HCT116 (cell line): ENCODE results near the gene KDM3B. TPM values are rescaled to one million over a fixed set of nuclear protein-coding genes. Genes with fewer than 3 reads are reported as not detected.

Source experiments
- ATAC-seq: fragments of 200-7000 bp; cut with Tn5 transposase; 2 replicates; pipeline ENCODE4 v1.9.1; 2020; ENCODE audit warnings: mild to moderate bottlenecking, moderate library complexity
- BruUV-seq: library from RNA; stranded (reverse); fragments of 400-500 nt; replicated peaks from 2 replicates; lab custom pipeline; 2021; lab: Mats Ljungman, UMichigan
- CTCF ChIA-PET: fragments of 300-600 bp; sonication (Branson Sonifier 250); formaldehyde crosslinking; loops from one replicate; lab custom pipeline; 2021; ENCODE audit warnings: antibody characterized with exemption; lab: Charles Lee
- POLR2A ChIA-PET: fragments of 300-600, 350-600 bp; sonication (Branson Sonifier 250); formaldehyde crosslinking; loops from one replicate; lab custom pipeline; 2021; ENCODE audit warnings: antibody characterized with exemption; lab: Charles Lee
- RAD21 ChIA-PET, 2 experiments: fragments of 300-600 bp; sonication (Branson Sonifier 250); formaldehyde crosslinking; loops; one replicate each; lab custom pipeline; 2023; ENCODE audit warnings: low total read pairs in 2 of 2; ENCODE audit not compliant: uncharacterized antibody in 2 of 2, unreplicated experiment in 2 of 2, low non-redundant PET in 1 of 2; lab: Charles Lee
- DNase-seq: peaks from one replicate; pipeline ENCODE4 v3.0.0-alpha.2; 2010; ENCODE audit warnings: low read depth, low spot score
- H2AFZ ChIP-seq: fragments of 200-600 bp; shearing (Covaris generic), sonication (generic); 2 replicates; pipeline ENCODE4 v1.6.1; 2017; ENCODE audit warnings: low read depth, mixed run types, mixed read lengths, antibody characterized with exemption, low read length; ENCODE audit not compliant: poor library complexity, severe bottlenecking
- H3K27ac ChIP-seq: 2 replicates; pipeline ENCODE4 v1.5.1; 2012; ENCODE audit warnings: low read depth, low read length
- H3K27me3 ChIP-seq: fragments of 200-600 bp; sonication (generic); 2 replicates; pipeline ENCODE4 v1.6.1; 2016; ENCODE audit warnings: mixed run types, low read length, mixed read lengths; ENCODE audit not compliant: insufficient read depth
- H3K36me3 ChIP-seq, 2 experiments: fragments of 200-500 bp in 1 of 2; fragments of 200-600 bp in 1 of 2; sonication (Bioruptor generic) in 1 of 2; sonication (generic) in 1 of 2; 2 replicates each; pipeline versions ENCODE4 v1.5.1 to v1.6.1; 2014 to 2016; ENCODE audit warnings: low read length in 2 of 2, inconsistent platforms in 1 of 2, mixed read lengths in 1 of 2, mixed run types in 1 of 2; ENCODE audit not compliant: insufficient read depth in 2 of 2, control insufficient read depth in 1 of 2
- H3K4me1 ChIP-seq, 2 experiments: fragments of 200-600 bp in 1 of 2; sonication (generic) in 1 of 2; 2 replicates each; pipeline versions ENCODE4 v1.5.1 to v1.6.1; 2012 to 2017; ENCODE audit warnings: low read length in 2 of 2, inconsistent platforms in 1 of 2, mild to moderate bottlenecking in 1 of 2, mixed read lengths in 1 of 2, mixed run types in 1 of 2, moderate library complexity in 1 of 2; ENCODE audit not compliant: insufficient read depth in 2 of 2, control insufficient read depth in 1 of 2
- H3K4me2 ChIP-seq: fragments of 200-600 bp; sonication (generic); 2 replicates; pipeline ENCODE4 v1.6.1; 2017; ENCODE audit warnings: mixed run types, low read length, mixed read lengths
- H3K4me3 ChIP-seq, 2 experiments: fragments of 200-600 bp in 1 of 2; sonication (generic) in 1 of 2; replicated peaks in 1 of 2; 2 replicates each; pipeline ENCODE4 v1.5.1; 2011 to 2016; ENCODE audit warnings: low read length in 2 of 2, control low read depth in 1 of 2, low read depth in 1 of 2, mild to moderate bottlenecking in 1 of 2, mixed read lengths in 1 of 2, mixed run types in 1 of 2
- H3K79me2 ChIP-seq: fragments of 200-600 bp; sonication (generic); 2 replicates; pipeline ENCODE4 v1.6.1; 2017; ENCODE audit warnings: mild to moderate bottlenecking, mixed run types, low read length, moderate library complexity, mixed read lengths; ENCODE audit not compliant: insufficient read depth
- H3K9ac ChIP-seq: fragments of 200-600 bp; sonication (generic); 2 replicates; pipeline ENCODE4 v1.6.1; 2016; ENCODE audit warnings: low read length, mixed read lengths
- H3K9me2 ChIP-seq: fragments of 200-600 bp; sonication (generic), shearing (Covaris generic); 2 replicates; pipeline ENCODE4 v1.6.1; 2017; ENCODE audit warnings: mixed run types, mild to moderate bottlenecking, moderate library complexity; ENCODE audit not compliant: insufficient read depth
- H3K9me3 ChIP-seq, 2 experiments: fragments of 200-500 bp in 1 of 2; fragments of 200-600 bp in 1 of 2; sonication (Bioruptor generic) in 1 of 2; sonication (generic) in 1 of 2; 2 replicates each; pipeline ENCODE4 v1.6.1; 2014 to 2017; ENCODE audit warnings: low read length in 2 of 2, mixed read lengths in 2 of 2, inconsistent platforms in 1 of 2, low read depth in 1 of 2, mild to moderate bottlenecking in 1 of 2, mixed run types in 1 of 2, moderate library complexity in 1 of 2; ENCODE audit not compliant: control insufficient read depth in 1 of 2, insufficient read depth in 1 of 2
- H4K20me1 ChIP-seq: fragments of 200-600 bp; sonication (generic), shearing (Covaris generic); 2 replicates; pipeline ENCODE4 v1.6.1; 2017; ENCODE audit warnings: mixed run types, mild to moderate bottlenecking, moderate library complexity; ENCODE audit not compliant: insufficient read depth
- CBX3 ChIP-seq: IDR thresholded peaks from 2 replicates; pipeline ENCODE4 v1.6.1; 2012; ENCODE audit warnings: low read depth
- CTCF ChIP-seq, 3 experiments: fragments of 200-600 bp in 1 of 3; sonication (generic) in 1 of 3; IDR thresholded peaks in 2 of 3; conservative IDR thresholded peaks in 1 of 3; 2 replicates each; pipeline ENCODE4 v1.5.1; 2012 to 2017; ENCODE audit warnings: low read depth in 2 of 3, low read length in 2 of 3, antibody characterized with exemption in 1 of 3, borderline replicate concordance in 1 of 3, control low read depth in 1 of 3, mild to moderate bottlenecking in 1 of 3, mixed read lengths in 1 of 3, mixed run types in 1 of 3, moderate library complexity in 1 of 3; ENCODE audit not compliant: insufficient read depth in 1 of 3
- ELF1 ChIP-seq: IDR thresholded peaks from 2 replicates; pipeline ENCODE4 v1.6.1; 2012; ENCODE audit warnings: low read depth, borderline replicate concordance
- EZH2 ChIP-seq: fragments of 200-600 bp; sonication (generic); IDR thresholded peaks from 2 replicates; pipeline ENCODE4 v1.6.1; 2017; ENCODE audit warnings: antibody characterized with exemption, mixed run types
- EZH2phosphoT487 ChIP-seq: fragments of 200-600 bp; IDR thresholded peaks from 2 replicates; pipeline ENCODE4 v1.6.1; 2018; ENCODE audit warnings: antibody characterized with exemption, borderline replicate concordance
- FOSL1 ChIP-seq: IDR thresholded peaks from 2 replicates; pipeline ENCODE4 v1.6.1; 2012; ENCODE audit warnings: low read depth
- POLR2AphosphoS5 ChIP-seq: IDR thresholded peaks from 2 replicates; pipeline ENCODE4 v1.6.1; 2011; ENCODE audit warnings: mild to moderate bottlenecking, low read depth, low read length, moderate library complexity
- RAD21 ChIP-seq: IDR thresholded peaks from 2 replicates; pipeline ENCODE4 v1.6.1; 2012; ENCODE audit warnings: low read depth, mild to moderate bottlenecking
- SP1 ChIP-seq: IDR thresholded peaks from 2 replicates; pipeline ENCODE4 v1.6.1; 2012; ENCODE audit warnings: low read depth
- YY1 ChIP-seq: IDR thresholded peaks from 2 replicates; pipeline ENCODE4 v1.6.1; 2011; ENCODE audit warnings: low read length, low read depth, moderate library complexity, mild to moderate bottlenecking; ENCODE audit not compliant: insufficient replicate concordance; ENCODE audit errors: extremely low read depth
- ZNF274 ChIP-seq: fragments of 200-500 bp; sonication (Bioruptor generic); IDR thresholded peaks from 2 replicates; pipeline ENCODE4 v1.6.1; 2014; ENCODE audit warnings: mild to moderate bottlenecking, low read depth, low read length, inconsistent platforms
- intact Hi-C: fragments of 100-400 bp; cut with micrococcal nuclease; formaldehyde crosslinking; loops from 2 replicates; pipeline ENCODE4 v1.10.0; 2022
- total RNA-seq: library from RNA; stranded (reverse); gene quantifications from one replicate; pipeline ENCODE4 v1.2.1, GENCODE V29; 2021; ENCODE audit not compliant: unreplicated experiment
- TF ChIP-seq, protein P1 (sequence below): IDR thresholded peaks from 2 replicates; pipeline ENCODE4 v1.6.1; 2012; ENCODE audit warnings: low read depth

Gene KDM3B
- total RNA-seq, 1 experiment from 2014 or later, result 65.1 TPM

GRCh38 chr5:138445547-138446271, 93.2 kb downstream of the KDM3B start:
- no peak overlapping the region for H3K4me3 ChIP-seq
- ATAC-seq (no peak), DNase-seq (no peak)
- ChIA-PET RAD21 (no interaction called here), POLR2A (no interaction called here), CTCF (interaction anchor here (1.1 kb wide), 1 partner anchor 103 kb away, joined by 3 read pairs; no protein-coding TSS in a partner anchor)
- peaks cover 10 to 17% of the 10 kb centered on the region in 2 experiments for H3K4me1 ChIP-seq
- H3K27ac ChIP-seq, result no peak overlapping the region
- BruUV-seq, result no TSS peak
- H3K9me2 ChIP-seq, result no peaks in the 10 kb centered on the region
- no peak overlapping the region for H3K9ac ChIP-seq
- H3K36me3 ChIP-seq, result no peaks in the 10 kb centered on the region
- TF ChIP-seq SP1 (no peak), EZH2 (no peak), ELF1 (no peak), CTCF (IDR thresholded peaks at IDR 0.05 in 2 of 3, conservative IDR thresholded peaks at IDR 0.05 in 1 of 3; ENCODE audit: borderline replicate concordance in 1 of 3, insufficient read depth in 1 of 3, low read depth in 2 of 3, low read length in 2 of 3) (no peak), FOSL1 (no peak), CBX3 (no peak), YY1 (no peak), EZH2phosphoT487 (no peak), RAD21 (no peak), ZNF274 (no peak), POLR2AphosphoS5 (no peak)
- TF ChIP-seq, protein P1, sequence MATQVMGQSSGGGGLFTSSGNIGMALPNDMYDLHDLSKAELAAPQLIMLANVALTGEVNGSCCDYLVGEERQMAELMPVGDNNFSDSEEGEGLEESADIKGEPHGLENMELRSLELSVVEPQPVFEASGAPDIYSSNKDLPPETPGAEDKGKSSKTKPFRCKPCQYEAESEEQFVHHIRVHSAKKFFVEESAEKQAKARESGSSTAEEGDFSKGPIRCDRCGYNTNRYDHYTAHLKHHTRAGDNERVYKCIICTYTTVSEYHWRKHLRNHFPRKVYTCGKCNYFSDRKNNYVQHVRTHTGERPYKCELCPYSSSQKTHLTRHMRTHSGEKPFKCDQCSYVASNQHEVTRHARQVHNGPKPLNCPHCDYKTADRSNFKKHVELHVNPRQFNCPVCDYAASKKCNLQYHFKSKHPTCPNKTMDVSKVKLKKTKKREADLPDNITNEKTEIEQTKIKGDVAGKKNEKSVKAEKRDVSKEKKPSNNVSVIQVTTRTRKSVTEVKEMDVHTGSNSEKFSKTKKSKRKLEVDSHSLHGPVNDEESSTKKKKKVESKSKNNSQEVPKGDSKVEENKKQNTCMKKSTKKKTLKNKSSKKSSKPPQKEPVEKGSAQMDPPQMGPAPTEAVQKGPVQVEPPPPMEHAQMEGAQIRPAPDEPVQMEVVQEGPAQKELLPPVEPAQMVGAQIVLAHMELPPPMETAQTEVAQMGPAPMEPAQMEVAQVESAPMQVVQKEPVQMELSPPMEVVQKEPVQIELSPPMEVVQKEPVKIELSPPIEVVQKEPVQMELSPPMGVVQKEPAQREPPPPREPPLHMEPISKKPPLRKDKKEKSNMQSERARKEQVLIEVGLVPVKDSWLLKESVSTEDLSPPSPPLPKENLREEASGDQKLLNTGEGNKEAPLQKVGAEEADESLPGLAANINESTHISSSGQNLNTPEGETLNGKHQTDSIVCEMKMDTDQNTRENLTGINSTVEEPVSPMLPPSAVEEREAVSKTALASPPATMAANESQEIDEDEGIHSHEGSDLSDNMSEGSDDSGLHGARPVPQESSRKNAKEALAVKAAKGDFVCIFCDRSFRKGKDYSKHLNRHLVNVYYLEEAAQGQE, result no peak
- H3K9me3 ChIP-seq, result no peaks in the 10 kb centered on the region
- H3K27me3 ChIP-seq, result no peaks in the 10 kb centered on the region
- no peak overlapping the region for H3K4me2 ChIP-seq
- H3K79me2 ChIP-seq, result no peaks in the 10 kb centered on the region
- H2AFZ ChIP-seq, result no peak overlapping the region
- H4K20me1 ChIP-seq, result no peaks in the 10 kb centered on the region
- intact Hi-C loops, result no loop called here
